Measurements from ENCODE around the gene ADARB1.
"Not testable (repeated sequence)": the region's sequence is repeated elsewhere in the genome, so short reads cannot be mapped to it uniquely, and the experiment has no call there.

The ADARB1 gene

GRCh38 chr21:45074048-45074817 lies at the start of gene ADARB1:
Gene ADARB1 (plus strand): TSS chr21:45074580. CDS start chr21:45171657, 97,077 bp downstream.
- in situ Hi-C loops (cut with HindIII; ENCODE audit: low sequenced_read_pairs), result loop anchor here (5.0 kb wide), 1 partner anchor 43 kb away; no protein-coding TSS in a partner anchor

- in situ Hi-C loops (cut with HindIII; ENCODE audit: low sequenced_read_pairs), result no loop called here
Measured at GRCh38 chr21:45026066-45026745, 48.2 kb upstream of the ADARB1 start.

- in situ Hi-C loops (cut with HindIII; ENCODE audit: low sequenced_read_pairs), result no loop called here
Measured at GRCh38 chr21:45026826-45027225, 47.6 kb upstream of the ADARB1 start.

- in situ Hi-C loops (cut with HindIII; ENCODE audit: low sequenced_read_pairs), result no loop called here
Measured at GRCh38 chr21:45027241-45028196, 46.9 kb upstream of the ADARB1 start.

GRCh38 chr21:45028645-45029044 lies 45.7 kb upstream of the ADARB1 start:
- in situ Hi-C loops (cut with HindIII; ENCODE audit: low sequenced_read_pairs), result not testable (repeated sequence)

GRCh38 chr21:45029298-45029947 lies 45.0 kb upstream of the ADARB1 start:
- in situ Hi-C loops (cut with HindIII; ENCODE audit: low sequenced_read_pairs), result no loop called here

GRCh38 chr21:45029948-45030681 lies 44.3 kb upstream of the ADARB1 start:
- in situ Hi-C loops (cut with HindIII; ENCODE audit: low sequenced_read_pairs), result no loop called here

GRCh38 chr21:45030682-45031570 lies 43.5 kb upstream of the ADARB1 start:
- in situ Hi-C loops (cut with HindIII; ENCODE audit: low sequenced_read_pairs), result no loop called here

- in situ Hi-C loops (cut with HindIII; ENCODE audit: low sequenced_read_pairs), result no loop called here
Measured at GRCh38 chr21:45031571-45032191, 42.7 kb upstream of the ADARB1 start.

GRCh38 chr21:45032332-45032731 lies 42.0 kb upstream of the ADARB1 start:
- in situ Hi-C loops (cut with HindIII; ENCODE audit: low sequenced_read_pairs), result no loop called here

GRCh38 chr21:45032977-45033710 lies 41.2 kb upstream of the ADARB1 start:
- in situ Hi-C loops (cut with HindIII; ENCODE audit: low sequenced_read_pairs), result no loop called here

- in situ Hi-C loops (cut with HindIII; ENCODE audit: low sequenced_read_pairs), result no loop called here
Measured at GRCh38 chr21:45033791-45034555, 40.4 kb upstream of the ADARB1 start.

GRCh38 chr21:45034556-45035476 lies 39.6 kb upstream of the ADARB1 start:
- in situ Hi-C loops (cut with HindIII; ENCODE audit: low sequenced_read_pairs), result no loop called here

GRCh38 chr21:45035477-45035848 lies 38.9 kb upstream of the ADARB1 start:
- in situ Hi-C loops (cut with HindIII; ENCODE audit: low sequenced_read_pairs), result no loop called here

GRCh38 chr21:45036630-45037029 lies 37.8 kb upstream of the ADARB1 start:
- in situ Hi-C loops (cut with HindIII; ENCODE audit: low sequenced_read_pairs), result no loop called here

GRCh38 chr21:45037986-45038385 lies 36.4 kb upstream of the ADARB1 start:
- in situ Hi-C loops (cut with HindIII; ENCODE audit: low sequenced_read_pairs), result no loop called here

All from endothelial cell of hepatic sinusoid (primary cell).